Neuronal stem cell (in vitro differentiated cells): ENCODE measurements around the gene IRAK1.
A peak's percentile ranks its signal among the peaks of the same experiment; 100 is the strongest.

Experiments
- DNase-seq: peaks from one replicate; pipeline ENCODE4 v3.0.0-alpha.2; 2013; ENCODE audit warnings: low spot score
- H2AFZ ChIP-seq: one replicate; pipeline ENCODE4 v1.6.1; 2013; ENCODE audit warnings: mild to moderate bottlenecking, low read length, inconsistent platforms
- H2AK5ac ChIP-seq: 2 replicates; pipeline ENCODE4 v1.6.1; 2013; ENCODE audit warnings: low read depth, mild to moderate bottlenecking, inconsistent platforms, low read length, moderate library complexity, mixed read lengths
- H2BK120ac ChIP-seq: 2 replicates; pipeline ENCODE4 v1.6.1; 2013; ENCODE audit warnings: low read depth, mild to moderate bottlenecking, inconsistent platforms, low read length, moderate library complexity, mixed read lengths
- H2BK12ac ChIP-seq: one replicate; pipeline ENCODE4 v1.6.1; 2013; ENCODE audit warnings: low read length, inconsistent platforms
- H2BK15ac ChIP-seq: 2 replicates; pipeline ENCODE4 v1.6.1; 2013; ENCODE audit warnings: mild to moderate bottlenecking, low read length, inconsistent platforms, mixed read lengths
- H2BK5ac ChIP-seq: one replicate; pipeline ENCODE4 v1.6.1; 2013; ENCODE audit warnings: inconsistent platforms, mild to moderate bottlenecking, low read length, moderate library complexity
- H3K14ac ChIP-seq: one replicate; pipeline ENCODE4 v1.6.1; 2013; ENCODE audit warnings: low read length, inconsistent platforms
- H3K18ac ChIP-seq: 2 replicates; pipeline ENCODE4 v1.6.1; 2013; ENCODE audit warnings: low read length, inconsistent platforms
- H3K23ac ChIP-seq: 2 replicates; pipeline ENCODE4 v1.6.1; 2013; ENCODE audit warnings: low read depth, mild to moderate bottlenecking, mixed read lengths, low read length, inconsistent platforms; ENCODE audit not compliant: poor library complexity
- H3K27ac ChIP-seq: replicated peaks from 3 replicates; pipeline ENCODE4 v1.5.1; 2013; ENCODE audit warnings: low read length, inconsistent platforms
- H3K27me3 ChIP-seq, 3 experiments: 2 replicates each; pipeline ENCODE4 v1.6.1; 2013; ENCODE audit warnings: low read length in 3 of 3, mild to moderate bottlenecking in 2 of 3, inconsistent platforms in 1 of 3, low read depth in 1 of 3, mixed read lengths in 1 of 3, moderate library complexity in 1 of 3; ENCODE audit not compliant: control insufficient read depth in 3 of 3, insufficient read depth in 3 of 3
- H3K36me3 ChIP-seq, 2 donors: replicated peaks in 1 of 2; 2 replicates each; pipeline ENCODE4 v1.6.1; 2013; ENCODE audit warnings: low read length in 2 of 2; ENCODE audit not compliant: control insufficient read depth in 2 of 2, insufficient read depth in 2 of 2
- H3K4ac ChIP-seq: 2 replicates; pipeline ENCODE4 v1.6.1; 2013; ENCODE audit warnings: inconsistent platforms, mild to moderate bottlenecking, low read length, moderate library complexity
- H3K4me1 ChIP-seq, 2 donors: 1 replicate in 1 of 2; 2 replicates in 1 of 2; pipeline ENCODE4 v1.6.1; 2013; ENCODE audit warnings: low read length in 2 of 2, low read depth in 1 of 2; ENCODE audit not compliant: control insufficient read depth in 2 of 2, insufficient read depth in 1 of 2
- H3K4me2 ChIP-seq: one replicate; pipeline ENCODE4 v1.6.1; 2013; ENCODE audit warnings: mild to moderate bottlenecking, low read length, inconsistent platforms; ENCODE audit not compliant: insufficient read depth, poor library complexity, severe bottlenecking
- H3K4me3 ChIP-seq, 2 donors: 2 replicates each; pipeline ENCODE4 v1.5.1; 2013; ENCODE audit warnings: low read length in 2 of 2, mild to moderate bottlenecking in 2 of 2, inconsistent platforms in 1 of 2, moderate library complexity in 1 of 2
- H3K79me1 ChIP-seq: one replicate; pipeline ENCODE4 v1.6.1; 2013; ENCODE audit warnings: low read depth, mild to moderate bottlenecking, inconsistent platforms, low read length, moderate library complexity
- H3K9ac ChIP-seq: one replicate; pipeline ENCODE4 v1.6.1; 2013; ENCODE audit warnings: mild to moderate bottlenecking, low read depth, low read length, inconsistent platforms; ENCODE audit not compliant: poor library complexity
- H3K9me3 ChIP-seq, 2 donors: replicated peaks in 1 of 2; 2 replicates each; pipeline versions ENCODE3 to v1.6.1; 2013; ENCODE audit warnings: low read length in 2 of 2, mild to moderate bottlenecking in 2 of 2, inconsistent platforms in 1 of 2, low read depth in 1 of 2, mixed read lengths in 1 of 2, moderate library complexity in 1 of 2; ENCODE audit not compliant: control insufficient read depth in 2 of 2, insufficient read depth in 1 of 2
- H4K8ac ChIP-seq: one replicate; pipeline ENCODE4 v1.6.1; 2013; ENCODE audit warnings: low read depth, mild to moderate bottlenecking, inconsistent platforms, low read length, moderate library complexity
- H4K91ac ChIP-seq: one replicate; pipeline ENCODE4 v1.6.1; 2013; ENCODE audit warnings: low read length, low read depth, mild to moderate bottlenecking, inconsistent platforms; ENCODE audit not compliant: poor library complexity
- WGBS, 2 donors: extraction: QIAGEN DNeasy Blood & Tissue Kit; methylation state at CpG; one replicate each; pipeline ENCODE4 v1.1.7; 2013; ENCODE audit warnings: missing lambda C conversion rate in 2 of 2, mixed read lengths in 1 of 2; ENCODE audit not compliant: insufficient read length in 2 of 2, insufficient replicate concordance in 1 of 2; ENCODE audit errors: extremely low coverage in 2 of 2; 5-methylcytosine and 5-hydroxymethylcytosine counted together

IRAK1 gene

GRCh38 chrX:153966283-153966688, 53.4 kb downstream of the IRAK1 start:
- Histone ChIP-seq H3K23ac (no peak overlapping the region), H2BK5ac (no peak overlapping the region), H3K4me2 (peak overlapping the region; percentile 11), H4K91ac (no peak overlapping the region), H2AFZ (no peak overlapping the region), H3K14ac (no peak overlapping the region), H2AK5ac (no peak overlapping the region), H3K4ac (no peak overlapping the region), H3K27me3 (peaks cover 0 to 5% (median 0%) of the 10 kb centered on the region in 3 experiments), H3K18ac (no peak overlapping the region), H3K36me3 (peaks cover 20 to 80% of the 10 kb centered on the region in 2 donors), H2BK120ac (no peak overlapping the region), H3K9ac (no peak overlapping the region), H2BK15ac (no peak overlapping the region), H3K9me3 (no peaks in the 10 kb centered on the region), H4K8ac (no peak overlapping the region), H3K79me1 (peaks cover 12% of the 10 kb centered on the region), H3K4me3 (no peak overlapping the region), H2BK12ac (no peak overlapping the region), H3K4me1 (peaks cover 16 to 20% of the 10 kb centered on the region in 2 donors), H3K27ac (no peak overlapping the region)
- WGBS, 2 donors, result no CpG with 5 or more reads among the region's 15 CpGs
- DNase-seq, result no peak

GRCh38 chrX:153965406-153965805, 54.3 kb downstream of the IRAK1 start:
- Histone ChIP-seq H3K4me1 (peaks cover 16 to 20% of the 10 kb centered on the region in 2 donors), H2BK120ac (no peak overlapping the region), H2AFZ (no peak overlapping the region), H2BK15ac (no peak overlapping the region), H2BK12ac (no peak overlapping the region), H3K27me3 (peaks cover 0 to 5% (median 0%) of the 10 kb centered on the region in 3 experiments), H4K8ac (no peak overlapping the region), H3K14ac (no peak overlapping the region), H3K36me3 (peaks cover 24 to 89% of the 10 kb centered on the region in 2 donors), H3K18ac (no peak overlapping the region), H3K27ac (no peak overlapping the region), H3K4me3 (no peak overlapping the region), H2AK5ac (no peak overlapping the region), H2BK5ac (no peak overlapping the region), H3K4me2 (no peak overlapping the region), H3K9me3 (no peaks in the 10 kb centered on the region), H3K79me1 (peaks cover 12% of the 10 kb centered on the region), H3K23ac (no peak overlapping the region), H3K9ac (no peak overlapping the region), H4K91ac (no peak overlapping the region), H3K4ac (no peak overlapping the region)
- WGBS, 2 donors, result no CpG with 5 or more reads among the region's 5 CpGs
- no peak for DNase-seq

- no peak overlapping the region for H3K14ac ChIP-seq
- peaks cover 15% of the 10 kb centered on the region for H3K79me1 ChIP-seq
- H2BK12ac ChIP-seq, result no peak overlapping the region
- peaks cover 30 to 96% of the 10 kb centered on the region in 2 donors for H3K36me3 ChIP-seq
- H2BK5ac ChIP-seq, result no peak overlapping the region
- H3K27ac ChIP-seq, result no peak overlapping the region
- no peak overlapping the region for H2AFZ ChIP-seq
- no CpG with 5 or more reads among the region's 14 CpGs for WGBS, 2 donors
- H2BK15ac ChIP-seq, result no peak overlapping the region
- H3K9me3 ChIP-seq, result no peaks in the 10 kb centered on the region
- peaks cover 0 to 5% (median 0%) of the 10 kb centered on the region in 3 experiments for H3K27me3 ChIP-seq
- no peak overlapping the region for H2BK120ac ChIP-seq
- no peak overlapping the region for H4K8ac ChIP-seq
- H3K4me1 ChIP-seq, result peaks cover 16% of the 10 kb centered on the region in 2 donors
- no peak overlapping the region for H3K23ac ChIP-seq
- no peak overlapping the region for H2AK5ac ChIP-seq
- H3K4me2 ChIP-seq, result no peak overlapping the region
- DNase-seq, result no peak
- no peak overlapping the region for H3K9ac ChIP-seq
- no peak overlapping the region for H3K18ac ChIP-seq
- no peak overlapping the region for H3K4me3 ChIP-seq
- no peak overlapping the region for H3K4ac ChIP-seq
- H4K91ac ChIP-seq, result no peak overlapping the region
Observed at GRCh38 chrX:153964105-153964504, 55.6 kb downstream of the IRAK1 start.

GRCh38 chrX:153963546-153963945, 56.2 kb downstream of the IRAK1 start:
- DNase-seq, result no peak
- Histone ChIP-seq H2BK5ac (no peak overlapping the region), H3K23ac (no peak overlapping the region), H2BK15ac (no peak overlapping the region), H2AK5ac (no peak overlapping the region), H3K4me1 (peaks cover 10 to 13% of the 10 kb centered on the region in 2 donors), H3K79me1 (peaks cover 12% of the 10 kb centered on the region), H3K4ac (no peak overlapping the region), H3K36me3 (peaks cover 34 to 96% of the 10 kb centered on the region in 2 donors), H2AFZ (no peak overlapping the region), H3K14ac (no peak overlapping the region), H3K27ac (no peak overlapping the region), H3K4me3 (no peak overlapping the region), H3K18ac (no peak overlapping the region), H3K27me3 (peaks cover 0 to 5% (median 0%) of the 10 kb centered on the region in 3 experiments), H3K9ac (no peak overlapping the region), H3K9me3 (no peaks in the 10 kb centered on the region), H2BK12ac (no peak overlapping the region), H4K91ac (no peak overlapping the region), H2BK120ac (no peak overlapping the region), H3K4me2 (no peak overlapping the region), H4K8ac (no peak overlapping the region)
- WGBS, 2 donors, result no CpG with 5 or more reads among the region's 12 CpGs
